Uterus (tissue), 2 donors: ENCODE measurements around the gene ASIC2.

Experiments used
- POLR2A ChIP-seq, 2 donors: fragments of 450-650 bp; IDR thresholded peaks; one replicate each; pipeline ENCODE4 v1.6.1; 2016; ENCODE audit warnings: antibody characterized with exemption in 2 of 2, mild to moderate bottlenecking in 1 of 2, moderate library complexity in 1 of 2
- TF ChIP-seq, protein P1 (sequence below), 4 experiments: fragments of 200-600 bp in 2 of 4; fragments of 450-650 bp in 2 of 4; sonication (generic) in 2 of 4; IDR thresholded peaks; one replicate each; pipeline ENCODE4 v1.5.1; 2016 to 2019; ENCODE audit warnings: antibody characterized with exemption in 4 of 4, mild to moderate bottlenecking in 2 of 4, moderate library complexity in 1 of 4

- TF ChIP-seq POLR2A (IDR thresholded peaks at IDR 0.05), result no peak
- TF ChIP-seq, protein P1, sequence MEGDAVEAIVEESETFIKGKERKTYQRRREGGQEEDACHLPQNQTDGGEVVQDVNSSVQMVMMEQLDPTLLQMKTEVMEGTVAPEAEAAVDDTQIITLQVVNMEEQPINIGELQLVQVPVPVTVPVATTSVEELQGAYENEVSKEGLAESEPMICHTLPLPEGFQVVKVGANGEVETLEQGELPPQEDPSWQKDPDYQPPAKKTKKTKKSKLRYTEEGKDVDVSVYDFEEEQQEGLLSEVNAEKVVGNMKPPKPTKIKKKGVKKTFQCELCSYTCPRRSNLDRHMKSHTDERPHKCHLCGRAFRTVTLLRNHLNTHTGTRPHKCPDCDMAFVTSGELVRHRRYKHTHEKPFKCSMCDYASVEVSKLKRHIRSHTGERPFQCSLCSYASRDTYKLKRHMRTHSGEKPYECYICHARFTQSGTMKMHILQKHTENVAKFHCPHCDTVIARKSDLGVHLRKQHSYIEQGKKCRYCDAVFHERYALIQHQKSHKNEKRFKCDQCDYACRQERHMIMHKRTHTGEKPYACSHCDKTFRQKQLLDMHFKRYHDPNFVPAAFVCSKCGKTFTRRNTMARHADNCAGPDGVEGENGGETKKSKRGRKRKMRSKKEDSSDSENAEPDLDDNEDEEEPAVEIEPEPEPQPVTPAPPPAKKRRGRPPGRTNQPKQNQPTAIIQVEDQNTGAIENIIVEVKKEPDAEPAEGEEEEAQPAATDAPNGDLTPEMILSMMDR (IDR thresholded peaks at IDR 0.05), result no peak
Measured at GRCh38 chr17:33007186-33007585, 285.9 kb downstream of the ASIC2 start.
